Activated CD8-positive, alpha-beta memory T cell treated with anti-CD3 and anti-CD28 coated beads for 1 hour (primary cell): ENCODE results near the gene CNN3.
"Not testable (repeated sequence)": the region's sequence is repeated elsewhere in the genome, so short reads cannot be mapped to it uniquely, and the experiment has no call there.

Experiments
- DNase-seq, 2 donors: peaks; one replicate each; pipeline ENCODE4 v3.0.0-alpha.2; 2020; ENCODE audit warnings: low read depth in 1 of 2; ENCODE audit errors: extremely low read depth in 1 of 2

CNN3 gene

DNA sequence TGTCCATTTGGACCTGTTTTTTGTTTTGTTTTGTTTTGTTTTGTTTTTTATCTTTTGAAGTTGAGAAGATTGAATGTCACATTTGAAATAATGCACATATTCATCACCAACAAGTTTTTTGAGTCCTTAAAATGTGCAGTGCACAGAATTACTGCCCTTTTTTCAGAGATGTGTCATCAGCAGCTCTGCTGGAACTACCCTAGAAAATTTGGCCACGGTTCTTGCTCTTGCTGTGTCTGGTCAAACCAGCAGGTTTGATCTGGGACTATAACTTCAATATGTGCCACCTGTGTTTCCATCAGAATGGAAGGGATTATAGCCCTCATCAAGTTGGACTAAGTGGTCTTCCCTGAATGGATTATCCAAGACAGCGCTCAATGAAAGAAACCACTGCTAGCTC lies 24.1 kb upstream of the CNN3 start:
- DNase-seq = no peak

- DNase-seq = no peak
Measured at GRCh38 chr1:94949681-94950661, 23.1 kb upstream of the CNN3 start.

DNA sequence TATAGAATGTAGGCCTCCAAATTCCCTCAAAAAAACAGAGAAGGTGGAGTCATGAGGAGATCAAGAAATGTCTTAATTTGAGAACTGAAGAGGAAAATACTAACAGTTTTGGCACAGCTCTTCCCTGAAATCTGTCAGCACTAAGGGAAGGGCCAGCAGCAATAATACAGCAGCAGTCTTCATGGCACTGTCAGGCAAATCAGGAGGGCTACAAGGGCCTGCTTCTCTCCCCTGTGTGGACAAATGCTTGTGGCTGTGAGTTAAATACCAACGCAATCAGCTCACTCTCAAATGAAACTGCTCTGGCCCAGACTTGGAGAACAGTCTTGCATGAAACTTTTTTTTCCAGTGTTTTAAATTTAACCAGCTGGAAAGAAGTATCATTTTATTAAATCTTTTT lies 20.5 kb upstream of the CNN3 start:
- DNase-seq = no peak

DNA sequence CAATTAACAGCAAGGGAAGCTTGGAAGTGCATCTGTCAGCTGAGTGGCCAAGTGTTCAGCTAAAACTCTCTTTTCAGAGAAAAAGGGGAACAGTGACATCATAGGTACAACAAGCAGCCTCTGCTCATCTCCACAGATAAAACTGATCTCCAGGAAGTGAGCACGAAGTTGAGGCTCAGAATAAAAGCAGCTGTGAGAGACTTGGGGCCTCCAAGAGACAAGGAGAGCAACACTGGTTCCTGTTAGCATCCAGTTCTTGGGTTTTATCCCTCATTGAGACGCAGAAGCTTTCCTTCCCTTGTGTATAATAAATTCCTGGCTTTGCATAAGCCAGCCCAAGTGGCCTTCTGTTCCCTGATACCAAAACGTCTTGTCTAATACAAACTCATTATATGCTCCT lies 20.0 kb upstream of the CNN3 start:
- DNase-seq = no peak

DNA sequence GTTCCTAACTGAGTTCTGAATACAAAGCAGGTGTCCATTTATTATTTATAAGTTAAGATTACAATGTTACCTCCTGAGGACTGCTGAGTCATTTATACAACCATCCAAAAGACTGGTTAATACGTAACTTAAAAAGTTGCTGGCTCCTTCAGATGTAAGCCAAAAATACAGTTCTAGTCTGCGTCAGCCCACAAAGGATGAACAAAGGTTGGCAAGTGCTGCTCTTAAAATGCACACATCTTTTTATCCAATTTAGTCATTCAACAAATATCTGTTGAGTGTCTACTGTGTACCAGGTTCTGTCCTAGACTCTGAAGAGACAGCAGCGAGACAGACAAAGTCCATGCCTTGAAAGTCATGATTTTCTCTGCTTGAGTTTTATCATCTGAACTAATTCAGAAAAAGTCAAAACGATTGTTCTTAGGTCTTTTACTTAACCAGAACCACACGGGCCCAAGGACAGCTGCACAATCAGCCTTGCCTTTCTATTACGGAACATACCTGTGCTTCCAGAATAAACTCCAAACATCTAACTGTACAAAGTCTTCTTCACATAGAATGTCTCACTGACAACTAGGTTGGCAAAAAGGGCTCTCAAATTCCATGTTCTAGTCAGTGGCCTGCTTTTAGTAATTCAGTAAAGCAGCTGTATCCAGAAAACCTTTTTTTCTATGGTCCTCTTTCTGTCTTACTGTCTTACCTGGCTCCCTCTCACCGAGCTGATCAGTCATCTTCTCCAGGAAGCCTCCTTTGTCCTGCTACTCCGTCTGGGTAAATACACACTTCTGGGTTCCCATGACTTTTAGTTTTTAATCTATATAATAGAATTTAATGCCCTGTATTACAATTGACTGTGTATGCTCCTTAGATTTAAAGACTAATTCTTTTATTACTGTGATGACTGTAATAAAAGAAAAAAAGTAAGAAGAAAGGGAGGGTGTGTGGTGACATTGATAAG lies 15.5 kb upstream of the CNN3 start:
- DNase-seq = no peak

DNA sequence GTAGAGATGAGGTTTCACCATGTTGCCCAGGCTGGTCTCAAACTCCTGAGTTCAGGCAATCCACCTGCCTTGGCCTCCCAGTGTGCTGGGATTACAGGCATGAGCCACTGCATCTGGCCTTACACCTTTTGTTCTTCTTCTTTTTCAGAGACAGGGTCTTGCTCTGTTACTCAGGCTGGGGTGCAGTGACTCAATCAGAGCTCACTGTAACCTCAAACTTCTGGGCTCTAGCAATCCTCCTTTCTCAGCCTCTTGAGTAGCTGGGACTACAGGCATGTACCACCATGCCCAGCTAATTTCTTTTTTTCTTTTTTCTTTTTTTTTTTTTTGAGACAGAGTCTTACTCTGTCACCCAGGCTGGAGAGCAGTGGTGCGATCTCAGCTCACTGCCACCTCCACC lies 14.6 kb upstream of the CNN3 start:
- not testable (repeated sequence) for DNase-seq

DNA sequence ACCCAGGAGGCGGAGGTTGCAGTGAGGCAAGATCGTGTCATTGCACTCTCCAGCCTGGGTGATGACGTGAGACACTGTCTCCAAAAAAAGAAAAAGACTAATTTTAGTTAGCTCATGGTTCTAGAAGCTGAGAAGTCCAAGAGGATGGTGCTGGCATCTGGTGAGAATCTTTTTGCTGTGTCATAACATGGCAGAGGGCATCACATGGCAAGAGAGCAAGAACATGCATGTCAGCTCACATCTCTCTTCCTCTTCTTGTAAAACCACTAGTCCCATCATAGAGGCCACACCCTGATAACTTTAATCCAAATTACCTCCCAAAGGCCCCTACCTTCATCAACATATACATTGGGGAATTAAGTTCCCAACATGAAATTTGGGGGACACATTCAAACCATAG lies 13.8 kb upstream of the CNN3 start:
- no peak for DNase-seq

DNA sequence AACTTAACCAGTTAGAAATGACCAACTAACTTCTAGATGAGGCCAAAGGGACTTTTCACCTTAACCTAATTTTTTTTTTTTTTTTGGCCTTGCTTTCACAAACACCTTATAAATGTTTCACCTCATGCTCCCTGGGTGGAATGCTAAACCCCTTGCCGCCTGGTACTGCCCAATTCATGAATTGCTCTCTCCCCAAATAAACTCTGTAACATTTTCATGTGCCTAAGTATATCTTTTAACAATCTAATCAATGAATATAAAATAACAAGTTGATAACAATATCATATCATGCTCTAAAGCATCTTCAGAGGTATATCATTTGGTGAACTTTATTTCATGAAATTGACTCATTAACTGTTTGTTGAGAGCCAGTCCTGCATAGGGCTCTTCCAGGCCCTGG lies 10.9 kb upstream of the CNN3 start:
- DNase-seq = no peak

DNA sequence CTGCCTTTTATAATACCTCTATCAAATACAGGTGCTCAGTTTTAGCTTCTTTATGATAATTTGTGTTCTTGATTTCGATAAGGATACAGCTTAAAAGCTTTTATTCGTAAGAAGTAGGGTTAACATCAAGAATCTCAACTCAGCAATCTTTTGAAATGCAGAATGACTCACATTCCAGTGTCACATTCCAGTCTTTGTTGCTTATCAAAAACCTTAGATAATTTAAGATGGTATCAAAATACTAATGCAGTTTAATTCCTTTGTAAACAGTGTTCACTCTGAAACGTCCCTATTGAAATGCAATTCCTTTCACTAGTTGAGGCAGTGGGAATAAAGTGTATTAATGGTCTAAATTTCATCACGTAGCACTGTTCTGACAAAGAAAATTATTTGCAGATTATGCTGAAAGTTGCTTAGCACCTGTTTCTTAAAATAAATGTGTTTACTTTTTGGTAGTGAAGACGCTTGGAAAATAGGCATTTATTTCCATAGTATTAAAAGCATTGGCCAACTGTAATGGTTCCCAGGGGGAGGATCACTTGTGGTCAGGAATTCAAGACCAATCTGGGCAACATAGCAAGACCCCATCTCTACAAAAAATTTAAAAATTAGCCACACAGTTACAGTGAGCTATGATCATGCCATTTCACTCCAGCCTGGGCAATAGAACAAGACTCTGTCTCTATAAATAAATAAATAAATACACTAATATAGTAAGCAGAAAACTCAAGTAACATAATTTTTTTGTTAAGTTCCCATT lies 10.1 kb upstream of the CNN3 start:
- no peak for DNase-seq

- DNase-seq = no peak
Measured at GRCh38 chr1:94935476-94935875, 8.6 kb upstream of the CNN3 start.

DNA sequence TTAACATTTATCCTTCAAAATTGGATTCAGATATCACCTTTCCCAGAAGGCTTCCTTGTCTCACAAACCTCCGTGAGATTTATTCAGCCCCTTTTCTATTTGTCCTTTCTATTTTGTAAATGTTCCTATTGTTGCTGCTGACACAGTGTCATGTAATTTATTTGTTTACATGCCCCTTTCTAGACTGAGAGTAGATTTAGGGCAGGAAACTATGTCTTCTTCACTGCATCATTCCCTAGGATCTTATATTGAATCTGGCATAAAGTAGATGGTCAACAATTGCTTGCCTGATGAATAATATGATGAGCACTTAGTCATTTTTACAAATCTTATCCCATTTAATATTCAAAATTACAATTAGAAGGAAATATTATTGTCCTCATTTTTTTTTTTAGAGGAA lies 8.1 kb upstream of the CNN3 start:
- no peak for DNase-seq

GRCh38 chr1:94934551-94934950 lies 7.6 kb upstream of the CNN3 start:
- DNase-seq = no peak

GRCh38 chr1:94931254-94931841 lies 4.4 kb upstream of the CNN3 start:
- no peak for DNase-seq

- DNase-seq = no peak
Measured at GRCh38 chr1:94929351-94930217, 2.7 kb upstream of the CNN3 start.

DNA sequence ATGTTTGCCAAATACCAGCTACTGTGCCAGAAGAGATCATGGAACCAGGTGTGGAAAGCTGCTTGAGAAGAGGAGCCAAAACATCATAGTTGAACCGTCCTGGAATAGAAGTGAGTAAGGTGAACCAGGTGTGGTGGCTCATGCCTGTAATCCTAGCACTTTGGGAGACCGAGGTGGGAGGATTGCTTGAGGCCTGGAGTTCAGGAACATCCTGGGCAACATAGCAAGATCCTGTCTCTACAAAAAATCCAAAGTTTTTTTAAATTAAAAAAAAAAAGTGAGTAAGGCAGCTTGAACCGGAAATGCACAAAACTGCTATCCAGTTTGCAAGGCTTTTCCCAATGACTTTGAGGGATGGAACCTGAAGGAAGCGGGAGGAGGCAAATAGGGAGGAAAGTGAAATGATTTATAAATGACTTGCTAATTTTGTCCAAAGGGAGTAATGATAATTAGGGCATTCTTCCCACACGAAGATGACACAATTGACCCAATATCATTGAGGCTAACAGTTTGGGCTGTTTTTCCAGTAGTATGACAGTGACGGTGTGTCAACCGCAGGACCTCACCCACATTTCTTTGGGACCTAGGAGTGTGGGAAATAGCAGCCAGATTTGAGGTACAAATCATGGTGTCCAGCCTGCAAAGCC lies 1.5 kb upstream of the CNN3 start:
- no peak for DNase-seq

DNA sequence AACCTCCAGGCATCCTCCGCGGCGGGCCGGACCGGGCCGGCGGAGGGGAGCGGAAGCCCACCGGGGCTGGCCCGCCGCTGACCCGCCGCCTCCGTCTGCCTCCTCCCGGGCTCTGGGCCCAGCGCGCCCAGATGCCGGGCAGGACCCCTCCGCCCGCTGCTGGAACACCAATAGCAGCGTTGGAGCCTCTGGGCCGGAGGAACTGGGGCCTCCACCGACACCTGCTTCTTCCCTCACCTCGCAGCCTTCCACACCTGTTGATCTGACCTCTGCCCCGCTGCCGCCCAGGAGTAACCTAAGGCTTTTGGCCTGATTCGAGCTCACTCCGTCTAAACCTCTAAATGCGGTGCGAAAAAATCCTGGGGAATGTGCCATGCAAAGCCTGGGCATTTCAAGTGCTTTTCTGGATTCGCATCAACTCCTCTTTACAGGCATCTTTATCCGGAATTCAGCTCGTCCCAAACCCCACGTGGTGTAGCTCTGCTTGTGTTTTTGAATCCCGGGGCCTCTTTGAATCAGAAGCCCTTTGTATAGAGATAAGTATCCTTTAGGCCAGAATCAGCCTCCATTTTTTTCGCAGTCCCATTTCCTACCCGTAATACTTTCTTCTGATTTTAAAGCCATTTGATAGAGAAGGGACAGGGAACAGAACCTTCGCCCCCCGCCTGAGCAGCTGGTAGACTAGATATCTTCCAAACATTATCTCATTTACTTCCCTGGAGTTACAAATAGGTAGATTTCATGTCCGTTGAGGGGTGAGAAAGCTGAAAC lies 680 bp upstream of the CNN3 start:
- DNase-seq = no peak

GRCh38 chr1:94926126-94926914 lies 590 bp downstream of the CNN3 start:
- peak in 1 of 2 donors; percentile 2 for DNase-seq
